Right renal cortex interstitium (tissue), 3 donors: ENCODE data around the gene ETS2. TPM values are rescaled to one million over a fixed set of nuclear protein-coding genes. Genes with fewer than 3 reads are reported as not detected.

Experiments used
- DNase-seq, 3 donors: peaks; one replicate each; pipeline ENCODE4 v3.0.0-alpha.2; 2013; ENCODE audit warnings: low read depth in 3 of 3, low spot score in 2 of 3
- polyA plus RNA-seq, 3 donors: library from polyadenylated mRNA; unstranded; fragments of 120-200 nt; gene quantifications; one replicate each; pipeline ENCODE4 v1.2.1, GENCODE V29; 2013; ENCODE audit not compliant: insufficient read length in 3 of 3

Gene ETS2
- 10 to 100 TPM; 45.0 to 53.6 (median 46.2) TPM for polyA plus RNA-seq

GRCh38 chr21:38805328-38806152 is at the start of gene ETS2:
ETS2 (plus strand) TSS chr21:38805929; CDS start chr21:38810035, 4,106 bp downstream.
- DNase-seq: peak in 2 of 3 donors; percentile 76 to 78

GRCh38 chr21:38756746-38757145 is 49.0 kb upstream of the ETS2 start:
- no peak for DNase-seq

DNA sequence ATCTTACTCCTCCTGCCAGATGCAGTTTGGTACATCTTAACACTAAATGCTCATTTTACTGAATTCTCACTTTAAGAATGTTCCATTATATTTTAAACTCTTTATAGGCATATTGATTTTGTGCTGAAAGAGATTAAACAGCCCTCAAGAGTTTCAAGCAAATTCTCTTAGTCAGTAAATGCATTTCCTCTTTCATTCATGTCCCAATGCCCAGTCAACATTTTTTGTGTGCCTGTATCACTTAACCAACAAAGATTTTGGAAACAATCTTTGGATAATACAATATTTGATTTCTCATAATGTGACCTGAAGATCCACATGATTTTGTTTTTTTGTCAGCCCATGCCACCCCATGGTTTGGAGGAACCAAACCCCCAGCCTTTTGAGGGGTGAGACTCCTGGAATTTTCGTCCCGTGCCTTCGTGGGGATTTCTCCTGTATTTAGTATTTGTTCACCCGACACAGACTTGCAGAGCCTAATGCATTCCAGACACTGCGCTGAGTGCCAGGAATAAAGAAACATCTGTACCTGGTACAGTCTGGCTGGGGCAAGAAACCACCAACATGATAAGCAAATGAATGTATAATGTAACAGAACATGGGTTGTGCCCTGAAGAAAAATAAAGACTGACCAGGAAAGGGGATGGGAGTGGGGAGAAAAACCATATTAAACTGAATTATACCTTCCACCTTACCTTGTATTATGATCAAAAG is 47.1 kb upstream of the ETS2 start:
- no peak for DNase-seq

DNA sequence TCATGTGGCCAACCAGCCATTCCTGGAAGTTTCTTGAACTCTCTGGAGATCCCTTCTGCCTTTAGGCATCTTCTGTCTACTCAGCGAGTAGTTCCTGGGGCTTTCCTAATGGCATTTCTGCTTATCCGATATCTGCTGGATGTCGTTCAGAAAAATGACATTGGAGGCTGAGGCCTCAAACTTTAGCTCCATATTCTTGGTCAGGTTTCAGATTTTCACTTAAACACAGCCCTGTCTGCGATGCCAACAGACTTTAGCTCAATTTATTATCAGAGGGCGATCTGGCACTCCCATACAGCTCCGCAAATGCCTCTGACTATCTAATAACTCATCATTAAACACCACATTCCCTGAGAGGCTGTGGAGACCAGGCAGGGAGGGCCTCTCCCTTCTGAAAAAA is 46.3 kb upstream of the ETS2 start:
- DNase-seq: no peak

- no peak for DNase-seq
Observed at GRCh38 chr21:38760017-38760761, 45.5 kb upstream of the ETS2 start.

GRCh38 chr21:38760762-38761155 is 45.0 kb upstream of the ETS2 start:
- DNase-seq: no peak

DNA sequence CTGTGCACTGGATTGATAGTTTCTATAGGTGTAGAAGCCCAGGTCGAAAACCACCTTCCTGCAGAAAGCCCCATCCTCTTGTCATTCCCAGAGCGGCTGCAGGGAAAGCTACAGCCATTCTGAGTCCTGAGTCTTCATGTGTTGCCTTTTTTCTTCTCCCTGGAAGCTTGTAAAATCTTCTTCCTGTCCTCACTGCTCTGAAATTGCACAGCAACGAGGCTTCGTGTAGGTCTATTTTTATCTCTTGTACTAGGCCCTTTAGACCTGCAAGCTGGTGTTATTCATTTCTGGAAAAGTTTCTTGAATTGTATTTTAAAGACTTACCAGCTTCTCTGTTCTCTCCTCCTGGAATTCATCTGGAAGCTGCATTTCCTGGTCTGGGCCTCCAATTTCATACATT is 44.2 kb upstream of the ETS2 start:
- DNase-seq: no peak

GRCh38 chr21:38765056-38765455 is 40.7 kb upstream of the ETS2 start:
- no peak for DNase-seq

- no peak for DNase-seq
Observed at GRCh38 chr21:38766987-38767722, 38.6 kb upstream of the ETS2 start.

DNA sequence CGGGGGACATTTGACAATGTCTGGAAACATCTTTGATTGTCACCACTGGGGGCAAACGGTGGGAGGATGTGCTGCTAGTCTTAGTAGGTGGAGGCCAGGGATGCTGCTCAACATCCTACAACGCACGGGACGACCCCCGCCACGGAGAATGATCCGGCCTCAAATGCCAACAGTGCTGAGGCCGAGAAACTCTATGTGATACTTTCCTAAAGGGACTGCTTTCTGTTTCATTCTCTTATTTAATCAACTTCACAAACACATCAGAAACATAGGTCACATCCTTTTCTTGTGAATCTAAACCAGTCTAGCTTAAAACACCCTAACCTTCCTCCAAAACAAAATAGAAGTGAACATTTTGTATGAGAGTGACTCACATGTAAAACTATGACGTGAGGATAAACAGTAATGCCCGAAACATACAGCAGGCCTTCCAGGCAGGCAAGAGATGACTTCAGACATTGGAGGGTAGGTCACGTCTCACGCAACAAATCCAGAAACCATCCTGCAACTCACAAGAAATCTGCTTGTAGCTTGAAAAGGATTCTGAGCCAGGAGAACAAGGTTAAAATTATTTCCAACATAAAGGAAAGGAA is 37.2 kb upstream of the ETS2 start:
- no peak for DNase-seq

DNA sequence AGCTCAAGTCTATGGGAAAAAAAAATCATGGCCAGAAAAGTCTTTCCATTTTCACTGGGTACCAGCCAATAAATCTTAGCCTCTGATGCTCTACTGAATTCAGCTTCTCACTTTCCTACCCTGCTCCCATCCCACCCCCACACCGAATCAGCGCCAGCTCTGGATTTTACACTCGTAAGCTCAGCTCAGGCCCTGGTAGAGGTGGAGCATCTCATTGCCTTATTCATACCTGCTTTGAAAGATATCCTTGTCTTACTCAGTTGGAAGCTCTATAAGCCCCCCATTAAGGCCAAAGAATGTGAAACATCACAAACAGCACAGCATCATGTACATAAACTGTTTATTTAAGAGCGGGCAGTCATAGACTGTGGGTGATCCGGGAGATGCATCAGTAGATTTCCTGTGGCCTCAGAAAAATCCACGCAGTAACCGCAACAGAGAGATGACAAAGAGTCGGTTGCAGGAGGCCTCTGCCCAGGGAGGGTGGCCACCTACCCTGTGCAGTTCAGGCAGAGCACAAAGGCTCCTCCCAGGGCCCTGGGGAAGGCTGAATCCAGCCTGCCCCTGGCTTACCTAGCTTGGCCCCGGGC is 36.4 kb upstream of the ETS2 start:
- DNase-seq: no peak

GRCh38 chr21:38770660-38771059 is 35.1 kb upstream of the ETS2 start:
- no peak for DNase-seq

GRCh38 chr21:38771536-38771935 is 34.2 kb upstream of the ETS2 start:
- no peak for DNase-seq

- DNase-seq: no peak
Observed at GRCh38 chr21:38772646-38773045, 33.1 kb upstream of the ETS2 start.

- DNase-seq: no peak
Observed at GRCh38 chr21:38773099-38774061, 32.3 kb upstream of the ETS2 start.

GRCh38 chr21:38774152-38774551 is 31.6 kb upstream of the ETS2 start:
- DNase-seq: no peak

DNA sequence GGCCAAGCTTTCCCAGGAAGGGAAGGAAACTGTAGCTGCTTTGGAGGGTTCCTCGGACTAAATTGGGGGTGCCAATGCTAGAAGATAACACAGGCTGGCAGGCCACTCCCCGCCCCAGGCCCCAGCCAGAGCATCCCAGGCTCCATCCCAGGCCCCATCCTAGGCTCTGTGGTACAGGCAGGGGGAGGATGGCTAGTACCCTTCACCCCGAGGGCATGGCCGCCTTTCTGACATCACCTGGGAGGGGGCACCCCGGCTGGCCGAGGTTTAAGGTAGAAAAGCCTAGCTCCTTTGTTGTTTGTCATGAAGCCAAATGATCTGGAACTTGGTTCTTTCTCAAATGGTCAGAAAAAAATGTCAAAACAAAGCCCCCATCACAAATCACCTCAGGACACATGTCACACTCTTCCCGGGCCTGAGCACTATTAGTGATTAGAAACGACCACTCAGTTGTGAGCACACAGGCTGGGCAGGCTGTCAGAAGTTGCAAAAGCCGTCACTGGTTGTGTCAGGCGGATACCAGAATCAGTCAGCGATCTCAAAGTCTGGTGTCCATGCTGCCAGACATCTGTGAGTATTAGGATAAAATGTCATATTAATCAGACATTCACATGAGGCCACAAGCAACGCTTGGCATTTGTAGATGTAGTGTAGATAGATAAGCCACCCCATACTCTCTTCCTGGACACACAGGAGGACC is 31.0 kb upstream of the ETS2 start:
- DNase-seq: no peak

DNA sequence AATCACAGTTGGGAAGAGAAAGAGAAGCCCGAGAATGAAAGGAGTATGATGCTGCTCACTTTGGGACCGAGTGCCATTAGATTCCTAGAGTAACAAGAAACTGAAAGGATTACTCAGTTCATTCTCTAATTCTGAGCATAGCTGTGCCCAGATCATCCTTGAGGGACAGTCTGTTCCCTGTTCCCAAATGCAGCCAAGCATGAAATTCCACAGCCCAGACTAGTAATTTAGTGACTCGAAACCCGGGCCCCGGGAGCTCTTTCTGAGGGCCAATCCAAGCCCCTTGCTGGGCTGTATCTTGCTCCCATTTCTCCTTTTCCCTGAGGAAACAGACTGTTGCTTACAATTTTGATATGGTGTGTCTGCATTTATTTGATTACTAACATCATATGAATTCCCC is 30.0 kb upstream of the ETS2 start:
- DNase-seq: no peak
